Posterior vena cava (tissue), 2 donors: ENCODE measurements around the gene TDRD12. TPM values are rescaled to one million over a fixed set of nuclear protein-coding genes. Genes with fewer than 3 reads are reported as not detected.
A peak's percentile ranks its signal among the peaks of the same experiment; 100 is the strongest.

Experiments used
- DNase-seq: peaks from one replicate; pipeline ENCODE4 v3.0.0-alpha.2; 2020; ENCODE audit warnings: low spot score
- intact Hi-C, 2 donors: fragments of 100-400 bp; cut with DNase I; formaldehyde crosslinking; loops; one replicate each; pipeline versions ENCODE4 v1.14.1 to v1.14.2; 2022 to 2023
- total RNA-seq, 2 donors: library from RNA; stranded (reverse); fragmentation: NEBNext Ultra II Directional; extraction: Animal tissue kit (Norgen Biotek cat#: 25700); gene quantifications; one replicate each; pipeline ENCODE4 v1.2.1, GENCODE V29; 2021
- donor health status: DM: yes; HTN: yes; CAD: no.
- donor health status: DM: yes; HTN: yes; CAD: no.

The TDRD12 gene
- total RNA-seq, 2 donors from 2014 or later: 0.24 to 0.65 TPM

DNA sequence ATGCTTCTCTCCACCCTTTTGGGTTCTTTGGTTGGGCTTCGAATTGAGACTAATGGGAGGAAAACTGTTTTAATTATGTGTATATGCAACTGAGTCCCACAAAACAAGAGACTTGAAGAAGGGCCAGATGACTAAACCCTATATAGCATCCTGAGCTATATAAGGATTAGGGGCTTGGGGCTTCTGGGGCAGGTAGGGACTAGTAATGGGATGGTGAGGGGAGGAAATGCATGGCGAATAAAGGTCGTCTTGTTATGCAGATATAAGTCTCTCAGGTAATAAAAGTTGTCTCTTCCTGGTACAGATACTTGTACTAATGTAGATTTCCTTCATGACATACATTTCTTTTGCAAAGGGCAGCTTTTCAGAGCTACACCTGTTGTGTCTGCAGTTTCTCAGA, 152.8 kb downstream of the TDRD12 start:
- DNase-seq: no peak
- intact Hi-C loops: no loop called here

DNA sequence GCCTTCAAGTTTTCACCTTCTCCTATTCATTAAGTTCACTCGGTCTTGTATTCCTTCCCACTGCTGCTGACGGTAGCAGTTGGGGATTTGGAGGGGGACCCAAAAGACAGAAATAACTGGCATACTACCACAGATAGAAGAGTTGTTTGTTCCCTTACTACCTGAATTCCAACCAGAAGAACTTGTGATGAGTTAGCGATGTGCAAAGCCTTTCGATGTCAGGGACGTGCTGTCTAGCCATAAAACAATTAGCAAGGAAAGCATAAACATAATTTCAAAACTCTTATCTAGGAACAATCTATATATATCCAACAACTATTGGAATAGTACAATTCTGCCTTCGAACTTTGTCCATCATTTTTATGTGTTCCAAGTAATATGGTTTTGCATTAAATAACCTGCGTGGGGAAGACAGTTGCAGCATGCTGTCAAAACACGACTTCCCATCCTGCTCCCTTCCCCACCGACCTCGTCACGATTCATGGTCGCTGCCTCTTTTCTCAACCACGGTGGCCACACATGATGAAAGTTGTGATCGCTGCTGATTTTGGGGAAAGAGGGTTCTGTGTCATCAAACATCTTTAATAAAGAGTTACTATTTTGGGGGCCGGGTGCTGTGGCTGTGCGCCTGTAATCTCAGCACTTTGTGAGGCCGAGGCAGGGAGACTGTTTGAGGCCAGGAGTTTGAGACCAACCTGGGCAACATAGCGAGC, 153.8 kb downstream of the TDRD12 start:
- peak; percentile 38 for DNase-seq
- intact Hi-C loops: no loop called here

DNA sequence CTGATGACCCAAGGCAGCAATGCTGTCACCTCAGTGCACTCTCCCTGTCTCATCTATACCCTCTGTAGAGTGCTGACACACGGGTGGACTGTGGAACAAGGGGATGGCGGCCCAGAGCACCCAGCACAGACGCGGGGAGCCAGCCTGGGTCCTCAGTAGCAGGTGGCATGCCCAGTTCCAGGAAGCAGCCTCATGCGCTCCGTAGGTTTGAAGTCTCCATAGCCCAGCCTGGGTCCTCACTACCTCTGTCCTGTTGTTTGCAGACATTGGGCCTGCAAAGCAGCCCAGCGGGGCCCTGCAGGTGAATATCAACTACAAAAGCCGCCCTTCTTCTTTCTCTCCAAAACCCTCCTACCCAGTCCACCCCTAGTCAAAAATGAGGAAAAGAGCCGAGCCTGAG, 155.0 kb downstream of the TDRD12 start:
- intact Hi-C loops: no loop called here
- DNase-seq: peak; percentile 54

DNA sequence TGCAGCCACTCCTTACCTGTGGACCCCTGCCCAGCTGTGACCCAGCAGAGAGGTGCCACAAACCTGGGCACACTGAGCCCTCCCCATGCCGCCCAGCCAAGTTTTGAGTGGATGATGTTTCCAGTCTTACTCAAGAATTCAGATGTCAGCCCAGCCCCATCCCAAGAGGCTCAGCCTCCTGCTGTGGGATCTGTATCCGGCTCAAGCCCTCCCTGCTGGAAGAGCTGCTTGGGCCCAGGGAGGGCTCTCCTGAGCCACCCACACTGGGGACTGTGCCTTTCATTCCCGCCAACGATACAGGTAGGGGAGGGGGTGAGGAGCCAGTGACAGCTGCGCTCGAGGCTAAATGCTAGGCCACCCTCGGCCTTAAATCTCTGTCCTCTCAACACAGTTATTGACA, 155.9 kb downstream of the TDRD12 start:
- intact Hi-C loops: no loop called here
- peak; percentile 41 for DNase-seq

DNA sequence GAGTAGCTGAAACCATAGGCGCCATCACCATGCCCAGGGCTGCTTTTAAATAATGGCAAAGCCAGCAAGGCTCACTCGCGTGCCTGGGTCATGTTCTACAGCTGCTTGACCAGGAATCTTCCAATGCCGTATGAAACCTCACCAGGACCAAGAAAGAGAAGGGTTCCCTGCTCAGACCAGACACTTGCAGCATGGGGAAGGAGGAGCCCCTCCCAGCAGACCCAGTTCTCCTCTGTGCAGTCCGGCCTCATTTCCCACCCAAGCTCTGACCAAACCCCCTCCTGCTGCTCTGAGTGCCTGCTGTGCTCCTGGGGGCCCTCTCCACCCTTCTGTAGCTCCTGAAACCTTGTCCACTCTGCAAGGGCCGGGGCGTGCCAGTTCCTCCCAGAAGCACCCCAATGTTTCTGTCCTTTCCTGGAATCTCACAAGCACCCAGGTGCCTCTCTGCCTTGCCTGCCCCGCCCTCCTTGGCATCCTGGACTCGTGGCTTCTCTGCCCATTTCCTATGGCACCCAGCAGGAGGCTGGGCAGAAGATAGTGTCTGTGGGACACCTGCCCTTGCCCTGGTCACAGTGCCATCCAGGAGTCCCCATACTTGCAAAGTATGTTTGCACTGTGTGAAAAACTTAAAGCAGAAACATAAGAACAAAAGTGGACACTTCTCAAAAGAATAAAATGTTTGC, 156.8 kb downstream of the TDRD12 start:
- intact Hi-C loops: no loop called here
- DNase-seq: peak; percentile 53

DNA sequence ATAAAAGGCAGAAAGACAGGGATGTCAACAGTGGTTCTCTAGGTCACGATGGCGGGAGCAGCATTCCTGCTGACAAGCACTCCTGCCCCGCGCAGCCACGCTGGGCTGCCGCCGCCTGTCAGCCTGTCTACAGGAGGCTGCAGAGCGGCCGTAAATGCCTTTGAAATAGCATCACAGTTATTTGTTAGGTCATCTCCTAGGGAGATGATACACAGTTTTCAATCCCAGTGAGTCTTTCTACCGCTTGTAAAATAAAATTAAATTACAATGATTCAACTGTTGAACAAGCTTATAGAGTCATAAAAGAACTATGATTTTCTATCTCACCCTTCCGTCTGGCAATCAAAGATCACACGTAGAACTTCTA, 157.3 kb downstream of the TDRD12 start:
- peak; percentile 32 for DNase-seq
- intact Hi-C loops: no loop called here

Other genes starting within 250 kb of the TDRD12 start
- gene PDCD5, start 138.6 kb upstream of the TDRD12 start, total RNA-seq: 100 to 1,000 TPM in 1 of 2 donors, 10 to 100 TPM in 1; 99.8 to 125 TPM
- gene ANKRD27, start 44.6 kb upstream of the TDRD12 start, total RNA-seq: 10 to 100 TPM; 25.2 to 38.1 TPM
- under 1 TPM; 0.14 to 0.24 TPM for gene RGS9BP, start 43.9 kb upstream of the TDRD12 start, total RNA-seq
- gene NUDT19, start 27.9 kb upstream of the TDRD12 start, total RNA-seq: 1 to 10 TPM; 7.1 to 8.1 TPM
- under 1 TPM in 1 of 2 donors, not detected in 1; 0.28 TPM for gene SLC7A9, start 150.0 kb downstream of the TDRD12 start, total RNA-seq